Epithelial cell of esophagus (primary cell): ENCODE data around the gene NVL.

Source experiments
- DNase-seq: peaks from one replicate; pipeline ENCODE4 v3.0.0; 2010; ENCODE audit warnings: low read depth
- H3K4me3 ChIP-seq: 2 replicates; pipeline ENCODE4 v1.5.1; 2011; ENCODE audit warnings: mild to moderate bottlenecking, low read length, control low read depth
- CTCF ChIP-seq: IDR thresholded peaks from 2 replicates; pipeline ENCODE4 v1.5.1; 2011; ENCODE audit warnings: low read depth, mild to moderate bottlenecking, low read length, control low read depth, inconsistent platforms; ENCODE audit not compliant: insufficient read depth; ENCODE audit errors: missing control alignments

Gene NVL

GRCh38 chr1:224205438-224205840 is 124.5 kb downstream of the NVL start:
- peak; percentile 84 for DNase-seq
- no peak for TF ChIP-seq CTCF
- H3K4me3 ChIP-seq = no peak overlapping the region

GRCh38 chr1:224203243-224204016 is 126.5 kb downstream of the NVL start:
- H3K4me3 ChIP-seq = no peak overlapping the region
- TF ChIP-seq CTCF = no peak
- DNase-seq = peak; percentile 36

GRCh38 chr1:224201853-224202252 is 128.1 kb downstream of the NVL start:
- DNase-seq = no peak
- no peak for TF ChIP-seq CTCF
- no peak overlapping the region for H3K4me3 ChIP-seq

GRCh38 chr1:224201383-224201782 is 128.6 kb downstream of the NVL start:
- no peak overlapping the region for H3K4me3 ChIP-seq

GRCh38 chr1:224199679-224200078 is 130.3 kb downstream of the NVL start:
- DNase-seq = peak; percentile 60
- TF ChIP-seq CTCF = no peak
- no peak overlapping the region for H3K4me3 ChIP-seq

More at GRCh38 chr1:224201383-224201782, 128.6 kb downstream of the NVL start:
- no peak for TF ChIP-seq CTCF
- DNase-seq = no peak

GRCh38 chr1:224198572-224198971 is 131.4 kb downstream of the NVL start:
- peak; percentile 68 for DNase-seq
- H3K4me3 ChIP-seq = no peak overlapping the region
- TF ChIP-seq CTCF = no peak
